Umbilical cord (tissue), 2 donors: ENCODE data around the gene PALLD. TPM values are rescaled to one million over a fixed set of nuclear protein-coding genes. Genes with fewer than 3 reads are reported as not detected.
"Not testable (repeated sequence)": the region's sequence is repeated elsewhere in the genome, so short reads cannot be mapped to it uniquely, and the experiment has no call there.

Experiments used
- DNase-seq: peaks from one replicate; pipeline ENCODE4 v3.0.0-alpha.2; 2015; ENCODE audit warnings: low spot score
- total RNA-seq: library from RNA; depleted of rRNA; stranded (reverse); fragments of >200 nt; gene quantifications from one replicate; pipeline ENCODE4 v1.2.3, GENCODE V29; 2014; ENCODE audit warnings: low replicate concordance; ENCODE audit not compliant: insufficient read depth

PALLD gene
- total RNA-seq, 1 donor from 2014 or later, result 441 TPM

- no peak for DNase-seq
These were observed 448.4 kb downstream of the PALLD start for GRCh38 chr4:168945291-168945690.

GRCh38 chr4:168952821-168953246, 456.0 kb downstream of the PALLD start:
- not testable (repeated sequence) for DNase-seq

GRCh38 chr4:168955674-168956073, 458.8 kb downstream of the PALLD start:
- DNase-seq, result no peak

GRCh38 chr4:168960716-168961115, 463.9 kb downstream of the PALLD start:
- no peak for DNase-seq

GRCh38 chr4:168972596-168972995, 475.7 kb downstream of the PALLD start:
- DNase-seq, result no peak

Other genes with a start within 250 kb of the PALLD start
- 22.9 TPM for gene DDX60, start 178.3 kb upstream of the PALLD start, total RNA-seq
- 16.1 TPM for gene DDX60L, start 16.6 kb upstream of the PALLD start, total RNA-seq